Parathyroid adenoma (tissue), 2 donors: ENCODE data around the gene LCP2.

Experiments used
- H2AFZ ChIP-seq: fragments of 300-600 bp; sonication (generic); one replicate; pipeline ENCODE4 v1.7.0; 2017; ENCODE audit warnings: antibody characterized with exemption, mild to moderate bottlenecking
- H3K27ac ChIP-seq: fragments of 300-600 bp; sonication (generic); one replicate; pipeline ENCODE4 v1.7.0; 2017
- H3K27me3 ChIP-seq: fragments of 300-600 bp; sonication (generic); one replicate; pipeline ENCODE4 v1.7.0; 2017; ENCODE audit warnings: low read length; ENCODE audit not compliant: control insufficient read depth, insufficient read depth
- H3K36me3 ChIP-seq: fragments of 300-600 bp; sonication (generic); one replicate; pipeline ENCODE4 v1.7.0; 2017; ENCODE audit warnings: low read length; ENCODE audit not compliant: control insufficient read depth, insufficient read depth
- H3K4me1 ChIP-seq: fragments of 300-600 bp; sonication (generic); one replicate; pipeline ENCODE4 v1.7.0; 2017; ENCODE audit warnings: control low read depth
- H3K4me2 ChIP-seq: fragments of 300-600 bp; sonication (generic); one replicate; pipeline ENCODE4 v1.7.0; 2017; ENCODE audit warnings: low read length
- H3K4me3 ChIP-seq: fragments of 300-600 bp; sonication (generic); one replicate; pipeline ENCODE4 v1.7.0; 2017; ENCODE audit warnings: low read depth, low read length
- H3K79me2 ChIP-seq: fragments of 300-600 bp; sonication (generic); one replicate; pipeline ENCODE4 v1.7.0; 2017; ENCODE audit warnings: control low read depth
- H3K9ac ChIP-seq: fragments of 300-600 bp; sonication (generic); one replicate; pipeline ENCODE4 v1.7.0; 2017; ENCODE audit warnings: mild to moderate bottlenecking
- H3K9me3 ChIP-seq: fragments of 300-600 bp; sonication (generic); one replicate; pipeline ENCODE4 v1.7.0; 2017; ENCODE audit warnings: low read length; ENCODE audit not compliant: control insufficient read depth
- CTCF ChIP-seq: fragments of 300-600 bp; sonication (generic); IDR thresholded peaks from one replicate; pipeline ENCODE4 v1.7.0; 2017; ENCODE audit warnings: antibody characterized with exemption, mild to moderate bottlenecking
- donor health status: primary hyperparathyroidism.

Gene LCP2

DNA sequence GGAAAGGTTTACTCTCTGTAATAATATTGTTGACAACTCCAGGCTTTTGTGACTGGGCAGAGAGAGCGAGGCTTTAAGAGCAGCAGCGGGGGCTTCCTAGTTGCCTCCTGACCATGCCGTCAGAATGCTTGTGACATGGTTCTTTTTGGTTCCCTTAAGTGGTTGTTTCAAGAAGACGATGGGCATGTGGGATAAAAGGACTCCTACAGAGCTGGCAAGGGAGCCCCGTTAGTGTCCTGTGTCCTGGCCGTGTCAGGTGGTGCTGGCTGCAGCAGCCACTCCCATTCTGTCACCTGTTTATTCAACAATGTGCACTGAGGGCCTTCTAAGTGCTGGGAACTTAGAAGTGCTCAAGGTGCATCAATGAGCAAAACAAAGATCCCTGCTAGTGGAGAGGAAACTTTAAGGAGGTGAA, 19.7 kb downstream of the LCP2 start:
- Histone ChIP-seq H3K9me3 (no peaks in the 10 kb centered on the region), H3K4me2 (no peak overlapping the region), H3K9ac (no peak overlapping the region), H3K79me2 (no peaks in the 10 kb centered on the region), H2AFZ (no peak overlapping the region), H3K27me3 (no peaks in the 10 kb centered on the region), H3K36me3 (no peaks in the 10 kb centered on the region), H3K4me3 (no peak overlapping the region), H3K27ac (no peak overlapping the region), H3K4me1 (no peaks in the 10 kb centered on the region)
- no peak for TF ChIP-seq CTCF

DNA sequence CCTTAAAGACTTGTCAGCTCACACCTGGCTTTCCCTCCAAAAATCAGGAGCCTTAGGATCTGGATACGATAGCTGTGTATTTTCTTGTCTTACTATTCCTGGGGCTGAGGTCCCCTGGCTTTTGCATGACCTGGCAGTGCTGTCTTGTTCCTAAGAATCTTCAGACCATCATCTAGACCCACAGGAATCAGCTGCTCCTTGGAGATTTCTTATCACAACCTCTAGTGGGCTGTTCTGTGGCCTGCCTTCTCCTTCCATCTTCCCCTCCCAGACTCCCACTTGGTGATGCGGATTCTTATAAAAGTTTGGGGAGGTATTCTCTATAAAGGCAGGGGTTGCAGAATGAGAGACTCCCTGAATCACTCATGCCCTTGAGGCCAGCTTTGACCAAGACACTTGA, 21.4 kb downstream of the LCP2 start:
- Histone ChIP-seq H3K4me2 (no peak overlapping the region), H3K9me3 (no peaks in the 10 kb centered on the region), H3K27me3 (no peaks in the 10 kb centered on the region), H3K9ac (no peak overlapping the region), H3K27ac (no peak overlapping the region), H3K79me2 (no peaks in the 10 kb centered on the region), H3K4me1 (no peaks in the 10 kb centered on the region), H3K36me3 (no peaks in the 10 kb centered on the region), H3K4me3 (no peak overlapping the region), H2AFZ (no peak overlapping the region)
- TF ChIP-seq CTCF: no peak

- H3K4me3 ChIP-seq: no peak overlapping the region
- H3K4me2 ChIP-seq: no peak overlapping the region
- TF ChIP-seq CTCF: no peak
- no peaks in the 10 kb centered on the region for H3K27me3 ChIP-seq
- H3K9me3 ChIP-seq: no peaks in the 10 kb centered on the region
- H3K36me3 ChIP-seq: no peaks in the 10 kb centered on the region
- no peak overlapping the region for H3K9ac ChIP-seq
- no peaks in the 10 kb centered on the region for H3K4me1 ChIP-seq
- H3K27ac ChIP-seq: no peak overlapping the region
- H3K79me2 ChIP-seq: no peaks in the 10 kb centered on the region
- no peak overlapping the region for H2AFZ ChIP-seq
Measured at GRCh38 chr5:170275376-170275994, 22.1 kb downstream of the LCP2 start.

DNA sequence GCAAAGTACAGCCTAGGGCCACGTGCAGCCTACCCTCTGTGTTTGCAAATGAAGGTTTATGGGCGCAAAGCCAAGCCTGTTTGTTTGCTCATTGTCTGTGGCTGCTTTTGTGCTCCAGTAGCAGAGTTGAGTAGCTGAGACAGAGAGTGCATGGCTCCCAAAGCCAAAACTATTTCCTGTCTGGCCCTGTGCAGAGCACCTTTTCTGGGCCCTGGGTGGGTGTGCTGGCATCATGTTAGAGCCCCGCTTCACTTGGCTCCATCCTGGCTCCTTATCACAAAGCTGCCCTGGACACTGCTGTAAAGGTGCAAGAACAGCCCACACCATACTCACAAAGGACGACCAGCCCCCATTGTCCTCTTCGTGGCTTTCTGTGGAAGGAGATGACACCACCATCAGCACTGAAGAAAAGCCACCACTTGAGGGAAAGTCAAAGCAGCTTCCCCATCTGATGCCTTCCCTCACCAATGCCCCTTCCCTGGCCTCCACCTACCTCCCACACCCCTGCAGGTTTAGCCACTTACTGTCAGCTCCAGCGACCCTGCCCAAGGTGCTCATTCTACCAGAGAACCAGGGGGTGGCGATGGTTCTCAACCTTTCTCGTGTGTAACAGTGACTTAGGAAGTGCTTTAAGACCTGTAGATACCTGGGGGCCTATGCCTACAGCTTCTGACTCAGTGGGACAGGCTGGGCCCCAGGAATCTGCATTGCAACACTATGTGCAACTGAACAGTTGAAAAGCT, 23.4 kb downstream of the LCP2 start:
- H3K79me2 ChIP-seq: no peaks in the 10 kb centered on the region
- H3K4me1 ChIP-seq: no peaks in the 10 kb centered on the region
- no peak overlapping the region for H3K9ac ChIP-seq

More for the DNA sequence above, 23.4 kb downstream of the LCP2 start:
- H3K27ac ChIP-seq: no peak overlapping the region
- no peak overlapping the region for H2AFZ ChIP-seq
- no peak overlapping the region for H3K4me3 ChIP-seq
- H3K4me2 ChIP-seq: no peak overlapping the region
- H3K27me3 ChIP-seq: no peaks in the 10 kb centered on the region
- no peaks in the 10 kb centered on the region for H3K9me3 ChIP-seq
- no peaks in the 10 kb centered on the region for H3K36me3 ChIP-seq
- no peak for TF ChIP-seq CTCF
